Activated CD4-positive, alpha-beta T cell treated with anti-CD3 and anti-CD28 coated beads for 24 hours (primary cell): ENCODE data around the gene MYH2.

ENCODE experiments used
- DNase-seq, 2 donors: peaks; one replicate each; pipeline ENCODE4 v3.0.0-alpha.2; 2020; ENCODE audit warnings: low read depth in 2 of 2

The MYH2 gene

GRCh38 chr17:10516065-10516464 is 33.4 kb downstream of the MYH2 start:
- DNase-seq: no peak

DNA sequence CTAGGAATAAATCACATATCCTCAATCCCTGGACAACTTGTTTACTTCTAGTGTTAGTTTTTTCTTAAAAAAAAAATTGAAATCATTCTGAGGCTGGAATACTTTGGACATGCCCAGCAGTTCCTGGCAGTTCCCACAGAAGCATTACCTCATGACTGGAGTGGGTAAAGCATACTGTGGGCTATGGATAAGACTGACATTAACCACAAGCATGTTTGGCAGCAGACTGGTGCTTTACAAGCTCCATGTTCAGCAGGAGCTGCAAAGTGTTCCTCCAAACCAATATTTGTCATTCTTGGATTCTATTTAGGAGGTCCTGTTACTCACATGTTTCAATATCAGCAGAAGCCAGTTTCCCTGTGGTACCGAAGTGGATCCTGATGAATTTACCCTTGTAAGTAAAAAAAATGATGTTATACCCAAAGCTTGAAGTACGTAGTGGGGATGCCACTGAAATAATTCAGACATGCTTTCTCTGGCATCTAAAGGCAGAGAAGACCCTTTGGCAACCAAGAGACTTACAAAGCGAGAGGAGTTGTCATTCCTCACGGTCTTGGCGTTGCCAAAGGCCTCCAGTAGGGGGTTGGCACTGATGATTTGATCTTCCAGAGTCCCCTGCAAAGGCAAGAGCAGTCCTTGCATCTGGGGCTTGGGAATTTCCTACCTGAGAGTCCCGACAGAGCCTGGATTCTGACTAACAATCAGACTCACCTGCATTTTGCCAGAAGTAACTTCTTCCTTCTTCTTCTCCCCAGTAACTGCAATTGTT is 36.0 kb downstream of the MYH2 start:
- DNase-seq: no peak

DNA sequence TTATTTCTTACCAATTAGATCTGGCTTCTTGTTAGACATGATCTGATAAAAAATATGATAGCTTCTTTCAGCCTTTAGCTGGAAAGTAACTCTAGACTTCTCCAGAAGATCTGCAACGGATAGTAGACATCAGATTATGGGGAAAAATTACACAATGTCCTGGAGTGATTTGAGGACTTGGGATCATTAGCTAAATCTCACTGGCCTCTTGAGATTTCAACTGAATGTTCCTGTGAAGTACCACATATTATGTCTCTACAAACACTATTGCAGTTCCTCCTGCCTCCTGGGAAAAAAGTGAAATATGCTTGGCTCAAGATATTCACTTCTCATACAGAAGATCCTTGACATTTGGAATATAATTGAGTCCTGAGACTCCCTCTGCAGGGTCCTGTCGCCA is 36.6 kb downstream of the MYH2 start:
- DNase-seq: no peak

- DNase-seq: no peak
These were observed 49.5 kb downstream of the MYH2 start for GRCh38 chr17:10499950-10500349.

- DNase-seq: no peak
These were observed 57.5 kb downstream of the MYH2 start for GRCh38 chr17:10492004-10492403.

- no peak for DNase-seq
These were observed 67.2 kb downstream of the MYH2 start for GRCh38 chr17:10482252-10482651.

DNA sequence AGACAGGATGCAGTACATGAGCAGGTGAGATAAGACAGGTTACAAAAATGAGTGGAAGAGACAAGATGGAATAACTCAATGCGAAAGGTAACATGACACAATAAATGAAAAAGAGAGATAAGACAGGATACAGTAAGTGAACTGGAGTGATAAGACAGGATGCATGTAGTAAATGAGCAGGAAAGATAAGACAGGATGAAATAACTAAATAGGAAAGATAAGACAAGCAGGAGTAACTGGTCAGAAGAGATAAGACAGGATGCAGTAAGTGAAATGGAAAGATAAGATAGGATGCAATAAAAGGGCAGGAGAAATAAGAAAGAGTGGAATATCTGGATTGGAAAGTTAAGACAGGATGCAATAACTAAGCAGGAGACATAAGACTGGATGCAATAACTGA is 71.8 kb downstream of the MYH2 start:
- DNase-seq: no peak

DNA sequence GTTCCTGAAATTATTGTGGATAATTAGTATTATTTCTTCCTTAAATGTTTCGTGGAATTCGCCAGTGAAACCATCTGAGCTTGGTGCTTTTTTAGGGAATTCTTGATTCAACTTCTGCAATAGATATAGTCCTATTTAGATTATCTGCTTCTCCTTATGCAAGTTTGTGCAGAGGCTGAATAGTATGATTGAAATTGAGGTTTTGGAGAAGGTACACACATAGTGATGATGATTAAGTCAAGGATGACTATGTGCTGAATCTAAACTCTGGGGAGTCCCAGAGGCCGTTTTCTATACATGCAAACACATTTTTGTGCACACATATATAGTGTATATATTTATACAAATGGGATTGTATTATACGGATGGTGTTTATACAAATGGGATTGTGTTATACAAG is 74.9 kb downstream of the MYH2 start:
- no peak for DNase-seq

GRCh38 chr17:10471858-10472257 is 77.6 kb downstream of the MYH2 start:
- no peak for DNase-seq
